GM19468 (cell line): Measurements from ENCODE around the gene RASAL3.

ENCODE experiments used
- ATAC-seq: cut with Tn5 transposase; IDR thresholded peaks from one replicate; pipeline ENCODE4 v1.9.1; 2021; ENCODE audit warnings: mild to moderate bottlenecking, moderate library complexity, moderate number of reproducible peaks; ENCODE audit not compliant: unreplicated experiment; ENCODE audit errors: extremely low read depth

The RASAL3 gene

GRCh38 chr19:15436826-15437110 is 27.6 kb downstream of the RASAL3 start:
- no peak for ATAC-seq

- ATAC-seq, result no peak
These were observed 28.1 kb downstream of the RASAL3 start for GRCh38 chr19:15436012-15436825.

- no peak for ATAC-seq
These were observed 30.8 kb downstream of the RASAL3 start for GRCh38 chr19:15433519-15434069.

- ATAC-seq, result no peak
These were observed 31.5 kb downstream of the RASAL3 start for GRCh38 chr19:15432629-15433518.

GRCh38 chr19:15432018-15432494 is 32.3 kb downstream of the RASAL3 start:
- no peak for ATAC-seq

GRCh38 chr19:15431396-15432017 is 32.8 kb downstream of the RASAL3 start:
- no peak for ATAC-seq

- ATAC-seq, result no peak
These were observed 33.7 kb downstream of the RASAL3 start for GRCh38 chr19:15430526-15431120.

GRCh38 chr19:15429825-15430467 is 34.4 kb downstream of the RASAL3 start:
- no peak for ATAC-seq

GRCh38 chr19:15428956-15429824 is 35.2 kb downstream of the RASAL3 start:
- no peak for ATAC-seq

- ATAC-seq, result no peak
These were observed 36.3 kb downstream of the RASAL3 start for GRCh38 chr19:15427991-15428471.

- no peak for ATAC-seq
These were observed 37.0 kb downstream of the RASAL3 start for GRCh38 chr19:15427350-15427700.

GRCh38 chr19:15426485-15427349 is 37.6 kb downstream of the RASAL3 start:
- no peak for ATAC-seq

GRCh38 chr19:15425321-15425950 is 38.9 kb downstream of the RASAL3 start:
- ATAC-seq, result no peak

GRCh38 chr19:15424692-15425272 is 39.6 kb downstream of the RASAL3 start:
- no peak for ATAC-seq

GRCh38 chr19:15424121-15424520 is 40.2 kb downstream of the RASAL3 start:
- no peak for ATAC-seq

- ATAC-seq, result no peak
These were observed 41.2 kb downstream of the RASAL3 start for GRCh38 chr19:15423130-15423529.
